ENCODE results near the gene EGR2. TPM values are rescaled to one million over a fixed set of nuclear protein-coding genes. Genes with fewer than 3 reads are reported as not detected.

The EGR2 gene
- polyA plus RNA-seq, 1 of the 3 experiments (the other 2 are of a cell fraction) = 0.25 TPM

GRCh38 chr10:62820586-62820985 lies 4.4 kb upstream of the EGR2 start:
- no peak for DNase-seq
- TF ChIP-seq GATA2 (CRISPR knock-in tag; IDR thresholded peaks at IDR 0.05) (peak; percentile 14; the same call in 1 of the 2 replicates), FOXJ3 (CRISPR knock-in tag; IDR thresholded peaks at IDR 0.05) (no peak), CHD2 (IDR thresholded peaks at IDR 0.05; ENCODE audit: low read length, partially characterized antibody) (no peak), EZH2phosphoT487 (IDR thresholded peaks at IDR 0.05; ENCODE audit: borderline replicate concordance, low read depth) (no peak), RAD21 (IDR thresholded peaks at IDR 0.05; ENCODE audit: low read length) (no peak)
- H3K4me2 ChIP-seq = no peak overlapping the region
- H3K27me3 ChIP-seq (ENCODE audit: insufficient read depth) = peaks cover 33% of the 10 kb centered on the region
- no peak overlapping the region for H3K4me3 ChIP-seq (ENCODE audit: low read depth in 2 of 2, low read length in 1 of 2)
- H3K9me3 ChIP-seq = no peaks in the 10 kb centered on the region
- H3F3A ChIP-seq (replicated peaks; ENCODE audit: insufficient read depth) = no peaks in the 10 kb centered on the region
- H3K79me2 ChIP-seq (ENCODE audit: insufficient read depth) = no peaks in the 10 kb centered on the region
- H4K20me1 ChIP-seq (ENCODE audit: insufficient read depth) = no peaks in the 10 kb centered on the region
- H3K27ac ChIP-seq (ENCODE audit: low read depth in 2 of 2, low read length in 1 of 2) = no peak overlapping the region
- peaks cover 12 to 22% of the 10 kb centered on the region in 2 experiments; a peak in 3 of 4 replicates for H3K4me1 ChIP-seq (ENCODE audit: control insufficient read depth in 1 of 2, insufficient read depth in 2 of 2, low read depth in 1 of 2, low read length in 1 of 2)
- POLR2A ChIA-PET = interaction anchor here (0.6 kb wide), 1 partner anchor 214 kb away, joined by 3 read pairs; no protein-coding TSS in a partner anchor
- 46% methylated on average over 5 of the region's 5 CpGs for WGBS (ENCODE audit: low lambda C conversion rate)
- H3K9me2 ChIP-seq = no peaks in the 10 kb centered on the region
- no peak overlapping the region for H2AFZ ChIP-seq (ENCODE audit: low read depth)
- CTCF ChIA-PET = no interaction called here
- no peaks in the 10 kb centered on the region for H3K36me3 ChIP-seq (replicated peaks in 1 of 2; ENCODE audit: control insufficient read depth in 1 of 2, insufficient read depth in 2 of 2, low read length in 1 of 2)
- H3K9ac ChIP-seq = no peak overlapping the region

DNA sequence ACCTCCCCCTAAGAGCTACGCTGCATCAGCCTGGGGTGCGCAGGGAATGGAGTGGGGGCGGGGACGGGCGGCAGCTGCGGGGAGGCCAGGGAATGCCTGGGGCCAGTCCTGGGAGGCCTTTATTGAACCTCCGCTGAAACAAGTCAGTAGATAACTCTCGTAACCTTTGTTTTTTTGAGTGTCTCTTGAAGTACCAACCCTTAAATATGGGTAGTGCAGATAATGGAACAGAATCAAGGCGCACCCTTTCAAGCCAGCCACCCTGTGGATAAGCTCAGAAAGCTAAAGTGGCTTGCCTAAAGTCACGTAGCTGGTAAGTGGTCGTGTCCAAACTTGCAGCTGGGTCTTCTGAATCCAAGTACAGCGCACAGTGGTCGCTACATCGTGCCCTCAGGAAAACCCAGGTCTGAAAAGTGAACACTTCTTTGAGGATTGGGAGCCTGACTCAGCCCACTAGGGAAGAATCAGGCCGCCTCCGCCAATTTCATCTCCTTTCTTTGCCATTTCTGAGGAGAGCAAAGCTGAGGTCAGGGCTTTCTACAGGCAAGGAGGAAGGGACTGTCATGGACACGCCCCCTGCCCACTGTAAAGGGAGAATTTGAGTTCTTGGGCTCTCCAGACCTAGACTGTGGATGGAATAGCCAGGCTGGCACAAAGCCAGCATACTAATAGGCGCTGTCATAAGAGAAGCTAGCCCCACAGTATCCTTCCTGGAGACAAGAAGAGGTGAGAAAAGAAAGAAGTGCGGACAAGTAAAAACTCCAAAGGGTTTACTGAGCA lies 3.2 kb upstream of the EGR2 start:
- peaks cover 12 to 28% of the 10 kb centered on the region in 2 experiments; a peak in 3 of 4 replicates for H3K4me1 ChIP-seq (ENCODE audit: control insufficient read depth in 1 of 2, insufficient read depth in 2 of 2, low read depth in 1 of 2, low read length in 1 of 2)
- no peaks in the 10 kb centered on the region for H3K36me3 ChIP-seq (replicated peaks in 1 of 2; ENCODE audit: control insufficient read depth in 1 of 2, insufficient read depth in 2 of 2, low read length in 1 of 2)
- no peak for TF ChIP-seq TAF1 (IDR thresholded peaks at IDR 0.05; ENCODE audit: borderline replicate concordance, low read depth, low read length)
- no peaks in the 10 kb centered on the region for H4K20me1 ChIP-seq (ENCODE audit: insufficient read depth)
- peaks cover 44% of the 10 kb centered on the region for H3K27me3 ChIP-seq (ENCODE audit: insufficient read depth)
- H3K9ac ChIP-seq = no peak overlapping the region
- H3K27ac ChIP-seq (ENCODE audit: low read depth in 2 of 2, low read length in 1 of 2) = no peak overlapping the region
- CTCF ChIA-PET = interaction anchor here (0.7 to 4.2 kb wide), 16 partner anchors 12 to 904 kb away, joined by 3 to 42 read pairs (median 5); partner anchors contain the start of gene ADO
- no peaks in the 10 kb centered on the region for H3K79me2 ChIP-seq (ENCODE audit: insufficient read depth)
- H3F3A ChIP-seq (replicated peaks; ENCODE audit: insufficient read depth) = no peaks in the 10 kb centered on the region
- peak overlapping the region; percentile 88 for H3K4me2 ChIP-seq
- no peak overlapping the region for H3K4me3 ChIP-seq (ENCODE audit: low read depth in 2 of 2, low read length in 1 of 2)
- H3K9me2 ChIP-seq = no peaks in the 10 kb centered on the region
- no peak for DNase-seq
- POLR2A ChIA-PET = no interaction called here
- H2AFZ ChIP-seq (ENCODE audit: low read depth) = no peak overlapping the region
- H3K9me3 ChIP-seq = no peaks in the 10 kb centered on the region
- WGBS (ENCODE audit: low lambda C conversion rate) = 59% methylated on average over 18 of the region's 19 CpGs

DNA sequence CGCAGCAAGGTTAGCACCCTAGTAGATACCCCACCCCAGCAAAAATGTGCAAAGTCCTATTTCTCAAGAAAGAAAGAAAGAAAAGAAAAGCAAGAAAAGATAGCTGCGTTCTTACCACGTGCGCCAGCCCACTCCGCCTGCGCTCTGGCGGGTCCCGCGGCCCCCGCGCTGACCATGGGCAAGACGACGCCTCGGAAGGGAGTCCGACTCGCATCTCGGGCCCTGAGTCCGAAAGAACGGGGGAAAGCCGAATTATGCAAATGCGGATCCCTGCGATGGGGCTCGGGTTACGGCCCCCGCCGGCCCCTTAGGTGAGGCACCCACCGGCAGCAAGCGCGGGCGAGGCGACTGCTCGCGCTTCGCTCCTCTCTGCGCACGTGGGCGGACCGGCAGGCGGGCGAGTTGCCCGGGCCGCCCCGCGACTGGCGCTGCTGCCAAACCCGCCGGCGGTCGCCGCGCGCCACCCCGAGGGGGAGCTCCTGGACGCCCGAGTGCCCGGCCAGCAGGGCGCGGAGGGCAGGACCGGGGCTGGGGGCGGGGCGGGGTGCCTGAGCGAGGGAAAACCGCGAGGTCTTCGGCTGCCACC lies 2.4 kb upstream of the EGR2 start:
- CTCF ChIA-PET = interaction anchor here (0.6 to 4.2 kb wide), 28 partner anchors 9 to 905 kb away, joined by 3 to 42 read pairs (median 4); partner anchors contain the start of gene ADO
- peaks cover 12 to 28% of the 10 kb centered on the region in 2 experiments; a peak in 3 of 4 replicates for H3K4me1 ChIP-seq (ENCODE audit: control insufficient read depth in 1 of 2, insufficient read depth in 2 of 2, low read depth in 1 of 2, low read length in 1 of 2)
- no peaks in the 10 kb centered on the region for H3K36me3 ChIP-seq (replicated peaks in 1 of 2; ENCODE audit: control insufficient read depth in 1 of 2, insufficient read depth in 2 of 2, low read length in 1 of 2)
- peak overlapping the region; percentile 88 for H3K4me2 ChIP-seq
- peak overlapping the region; percentile 71 to 73 for H3K4me3 ChIP-seq (ENCODE audit: low read depth in 2 of 2, low read length in 1 of 2)
- no peaks in the 10 kb centered on the region for H3K9me2 ChIP-seq
- peak overlapping the region; percentile 73; the same call in 1 of the 2 replicates for H2AFZ ChIP-seq (ENCODE audit: low read depth)
- no peaks in the 10 kb centered on the region for H3K9me3 ChIP-seq
- H3F3A ChIP-seq (replicated peaks; ENCODE audit: insufficient read depth) = no peaks in the 10 kb centered on the region
- DNase-seq = peak; percentile 74
- no peaks in the 10 kb centered on the region for H3K79me2 ChIP-seq (ENCODE audit: insufficient read depth)
- TF ChIP-seq RCOR1 (IDR thresholded peaks at IDR 0.05; ENCODE audit: low read length) = no peak
- TF ChIP-seq ELF1 (IDR thresholded peaks at IDR 0.05) = no peak
- no peak for TF ChIP-seq RFX5 (IDR thresholded peaks at IDR 0.05; ENCODE audit: low read length)
- TF ChIP-seq CTCF (IDR thresholded peaks at IDR 0.05) = peak; percentile 10
- no peak for TF ChIP-seq POLR2AphosphoS5 (IDR thresholded peaks at IDR 0.05; ENCODE audit: low read depth, low read length)
- TF ChIP-seq MAX (IDR thresholded peaks at IDR 0.05; ENCODE audit: low read depth) = peak; percentile 42; the same call in 1 of the 2 replicates
- TF ChIP-seq TEAD4 (IDR thresholded peaks at IDR 0.05; ENCODE audit: borderline replicate concordance, insufficient read depth) = no peak
- H4K20me1 ChIP-seq (ENCODE audit: insufficient read depth) = no peaks in the 10 kb centered on the region
- POLR2A ChIA-PET = no interaction called here
- H3K27ac ChIP-seq (ENCODE audit: low read depth in 2 of 2, low read length in 1 of 2) = no peak overlapping the region
- H3K27me3 ChIP-seq (ENCODE audit: insufficient read depth) = peaks cover 49% of the 10 kb centered on the region
- H3K9ac ChIP-seq = no peak overlapping the region
- WGBS (ENCODE audit: low lambda C conversion rate) = 14% methylated on average over 36 of the region's 65 CpGs

Data from SK-N-SH (cell line).